SKM-1 treated with dmso at 0.1 percent for 144 hours (cell line): ENCODE data around the gene PAQR4.

ENCODE experiments used
- DNase-seq: peaks from one replicate; lab custom pipeline; 2025; ENCODE audit not compliant: unreplicated experiment; lab: John Stamatoyannopoulos, UW

The PAQR4 gene

DNA sequence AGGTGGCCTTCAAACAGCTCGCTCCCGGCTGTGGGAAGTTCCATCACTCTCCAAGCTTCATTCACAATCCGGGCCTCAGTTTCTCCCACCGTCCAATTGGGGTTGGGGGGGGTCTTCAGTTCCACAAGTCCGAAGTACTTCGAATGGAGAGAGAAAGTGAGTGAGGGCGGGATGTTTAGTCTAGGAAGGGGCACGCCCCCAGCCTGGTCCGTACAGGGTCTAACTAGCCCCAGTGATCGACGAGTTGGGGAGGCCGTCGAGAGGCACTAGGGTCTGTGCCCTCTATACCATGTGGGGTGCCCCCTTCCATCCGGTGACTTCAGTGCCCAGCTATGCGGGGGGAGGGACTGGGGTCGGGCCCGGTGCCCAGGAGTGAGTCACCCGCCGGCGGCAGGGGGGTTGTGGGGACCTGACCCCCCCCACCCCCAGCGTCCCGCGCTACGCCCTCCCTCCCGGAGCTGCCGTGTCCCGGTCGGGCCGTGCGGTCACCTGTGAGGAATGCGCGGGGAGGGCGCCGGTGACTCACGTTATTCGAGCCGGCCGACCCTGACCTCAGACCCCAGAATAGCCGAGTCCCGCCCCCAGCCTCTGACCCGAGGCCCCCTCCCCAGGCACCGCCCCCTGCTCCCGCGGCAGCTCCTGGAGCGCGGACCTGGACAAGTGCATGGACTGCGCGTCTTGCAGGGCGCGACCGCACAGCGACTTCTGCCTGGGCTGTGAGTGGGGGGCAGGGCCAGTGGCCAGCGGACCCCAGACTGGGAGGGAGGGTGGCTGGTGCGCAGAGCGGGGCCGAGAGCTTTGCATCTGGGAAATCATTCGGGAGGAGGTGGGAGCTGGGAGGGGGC, 51.7 kb downstream of the PAQR4 start:
- peak; percentile 35 for DNase-seq

DNA sequence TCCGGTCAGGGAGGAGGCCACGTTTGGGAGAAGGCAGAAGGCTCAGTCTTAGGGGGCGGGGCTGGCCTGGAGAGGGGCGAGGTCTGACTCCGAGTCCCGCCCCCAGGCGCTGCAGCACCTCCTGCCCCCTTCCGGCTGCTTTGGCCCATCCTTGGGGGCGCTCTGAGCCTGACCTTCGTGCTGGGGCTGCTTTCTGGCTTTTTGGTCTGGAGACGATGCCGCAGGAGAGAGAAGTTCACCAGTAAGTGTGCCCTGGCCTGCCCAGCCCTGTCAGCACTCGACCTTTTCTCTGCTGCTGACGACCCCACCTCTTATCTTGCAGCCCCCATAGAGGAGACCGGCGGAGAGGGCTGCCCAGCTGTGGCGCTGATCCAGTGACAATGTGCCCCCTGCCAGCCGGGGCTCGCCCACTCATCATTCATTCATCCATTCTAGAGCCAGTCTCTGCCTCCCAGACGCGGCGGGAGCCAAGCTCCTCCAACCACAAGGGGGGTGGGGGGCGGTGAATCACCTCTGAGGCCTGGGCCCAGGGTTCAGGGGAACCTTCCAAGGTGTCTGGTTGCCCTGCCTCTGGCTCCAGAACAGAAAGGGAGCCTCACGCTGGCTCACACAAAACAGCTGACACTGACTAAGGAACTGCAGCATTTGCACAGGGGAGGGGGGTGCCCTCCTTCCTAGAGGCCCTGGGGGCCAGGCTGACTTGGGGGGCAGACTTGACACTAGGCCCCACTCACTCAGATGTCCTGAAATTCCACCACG, 52.5 kb downstream of the PAQR4 start:
- peak; percentile 73 for DNase-seq

DNA sequence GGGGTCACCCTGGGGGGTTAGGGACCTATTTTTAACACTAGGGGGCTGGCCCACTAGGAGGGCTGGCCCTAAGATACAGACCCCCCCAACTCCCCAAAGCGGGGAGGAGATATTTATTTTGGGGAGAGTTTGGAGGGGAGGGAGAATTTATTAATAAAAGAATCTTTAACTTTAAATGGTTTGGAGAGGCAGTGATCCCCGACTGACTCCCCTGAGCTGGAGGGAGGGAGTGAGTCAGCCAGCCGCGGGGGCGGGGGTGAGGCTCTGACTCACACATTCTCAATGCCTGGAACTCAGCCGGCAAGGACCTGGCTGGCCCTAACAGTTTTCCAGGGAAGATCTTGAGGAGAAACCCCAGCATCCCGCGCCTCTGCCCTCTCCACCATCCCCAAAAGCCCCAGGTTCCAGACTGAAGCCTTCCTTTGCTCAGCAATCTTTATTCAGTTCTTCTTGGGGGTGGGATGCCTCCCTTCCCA, 53.1 kb downstream of the PAQR4 start:
- DNase-seq = peak; percentile 49

DNA sequence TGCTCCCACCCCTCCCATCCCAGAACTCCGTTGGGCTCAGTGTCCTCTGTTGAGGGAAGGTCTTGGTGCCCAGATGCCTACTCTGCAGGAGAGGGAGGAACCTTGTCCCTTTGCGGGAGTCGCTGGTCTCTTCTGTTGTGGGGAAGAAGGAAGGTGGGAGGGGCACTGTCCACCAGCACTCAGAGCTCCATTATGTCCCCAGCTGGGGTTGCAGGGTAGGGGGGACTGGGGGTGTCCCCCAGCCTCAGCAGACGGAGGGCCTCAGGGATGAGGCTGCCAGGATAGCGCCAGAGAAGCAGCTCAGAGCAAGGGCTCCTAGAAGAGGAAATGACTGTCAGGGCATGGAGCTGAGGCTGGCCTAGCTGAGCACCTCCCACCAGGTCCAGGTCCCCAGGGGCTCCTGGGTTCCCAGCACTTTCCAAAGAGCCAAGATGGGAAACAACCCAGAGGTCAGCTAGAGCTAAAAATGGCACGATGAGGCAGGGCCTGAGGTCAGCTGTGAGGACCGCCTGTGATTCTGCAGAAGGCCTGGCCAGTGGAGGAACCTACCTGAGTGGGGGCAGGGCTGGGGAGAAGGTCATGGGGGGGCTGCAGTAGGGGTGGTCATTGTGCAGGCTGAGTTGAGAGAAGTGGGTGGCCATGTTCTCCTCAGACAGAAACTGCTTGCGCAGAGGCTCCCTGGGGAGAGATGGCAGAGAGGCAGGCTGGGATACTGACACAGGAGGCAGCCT, 53.7 kb downstream of the PAQR4 start:
- DNase-seq = no peak
